HEK293T (cell line): ENCODE results near the gene HS6ST1.

Experiments
- ARNT ChIP-seq: fragments of 450-650 bp; IDR thresholded peaks from 2 replicates; pipeline ENCODE4 v1.6.1; 2017; ENCODE audit warnings: mild to moderate bottlenecking
- BHLHE40 ChIP-seq: fragments of 450-650 bp; IDR thresholded peaks from 2 replicates; pipeline ENCODE4 v1.6.1; 2016; ENCODE audit warnings: mild to moderate bottlenecking, moderate library complexity, borderline replicate concordance
- CTBP1 ChIP-seq: fragments of 450-650 bp; IDR thresholded peaks from 2 replicates; pipeline ENCODE4 v1.6.1; 2016; ENCODE audit warnings: borderline replicate concordance
- ELF4 ChIP-seq: fragments of 450-650 bp; IDR thresholded peaks from 2 replicates; pipeline ENCODE4 v1.6.1; 2017; ENCODE audit warnings: antibody characterized with exemption
- FOXA1 ChIP-seq: fragments of 450-650 bp; IDR thresholded peaks from 2 replicates; pipeline ENCODE4 v1.6.1; 2016; ENCODE audit warnings: mild to moderate bottlenecking
- FOXK2 ChIP-seq: fragments of 450-650 bp; IDR thresholded peaks from 2 replicates; pipeline ENCODE4 v1.6.1; 2016; ENCODE audit warnings: mild to moderate bottlenecking
- FOXM1 ChIP-seq: fragments of 450-650 bp; IDR thresholded peaks from 2 replicates; pipeline ENCODE4 v1.6.1; 2017; ENCODE audit warnings: mild to moderate bottlenecking, borderline replicate concordance
- HDGF ChIP-seq: fragments of 450-650 bp; IDR thresholded peaks from 2 replicates; pipeline ENCODE4 v1.6.1; 2017; ENCODE audit warnings: antibody characterized with exemption, borderline replicate concordance
- LEF1 ChIP-seq: fragments of 450-650 bp; IDR thresholded peaks from 2 replicates; pipeline ENCODE4 v1.6.1; 2017; ENCODE audit warnings: mild to moderate bottlenecking, borderline replicate concordance
- NFRKB ChIP-seq: fragments of 450-650 bp; IDR thresholded peaks from 2 replicates; pipeline ENCODE4 v1.6.1; 2016; ENCODE audit warnings: mild to moderate bottlenecking, moderate library complexity
- PKNOX1 ChIP-seq: fragments of 450-650 bp; IDR thresholded peaks from 2 replicates; pipeline ENCODE4 v1.6.1; 2016
- SP1 ChIP-seq: fragments of 450-650 bp; IDR thresholded peaks from 2 replicates; pipeline ENCODE4 v1.6.1; 2017
- SUZ12 ChIP-seq: fragments of 450-650 bp; IDR thresholded peaks from 2 replicates; pipeline ENCODE4 v1.6.1; 2016; ENCODE audit warnings: mild to moderate bottlenecking
- ZNF384 ChIP-seq: fragments of 450-650 bp; IDR thresholded peaks from 2 replicates; pipeline ENCODE4 v1.6.1; 2016

GRCh38 chr2:128357506-128358370 is 39.1 kb upstream of the HS6ST1 start:
- TF ChIP-seq BHLHE40 (no peak), LEF1 (no peak), FOXK2 (no peak), CTBP1 (no peak), PKNOX1 (no peak), SUZ12 (no peak), ZNF384 (no peak), FOXM1 (no peak), ARNT (no peak), ELF4 (no peak), SP1 (no peak), NFRKB (no peak), FOXA1 (no peak), HDGF (no peak)
